ENCODE results near the gene SH3TC1. TPM values are rescaled to one million over a fixed set of nuclear protein-coding genes. Genes with fewer than 3 reads are reported as not detected.
A peak's percentile ranks its signal among the peaks of the same experiment; 100 is the strongest.

The SH3TC1 gene
- total RNA-seq, 8 experiments from 2014 or later, result 0.96 to 22.2 (median 3.6) TPM

GRCh38 chr4:8255698-8256441, 56.8 kb downstream of the SH3TC1 start:
- Histone ChIP-seq H3K4me1 (replicated peaks in 1 of 2) (peaks cover 17 to 27% of the 10 kb centered on the region in 2 donors), H3K4me3 (no peak overlapping the region), H3K27ac (no peak overlapping the region)
- ATAC-seq (replicated peaks in 6 of 8), result peak in 3 of 8 experiments; percentile 71 to 92 (median 92)
- WGBS, 10 experiments, result 20 to 81% (median 55%) methylated on average over 2 to 6 of the region's 14 CpGs; no CpG with 5 or more reads in 4 of the 10 experiments
- in situ Hi-C loops (cut with MboI; ENCODE audit: low pct_unique_long_range_greater_than_20kb in 2 of 9, low sequenced_read_pairs in 9 of 9, unreplicated experiment in 9 of 9), result no loop called here

GRCh38 chr4:8257854-8258253, 58.8 kb downstream of the SH3TC1 start:
- Histone ChIP-seq H3K4me3 (no peak overlapping the region), H3K4me1 (replicated peaks in 1 of 2) (peaks cover 20 to 24% of the 10 kb centered on the region in 2 donors), H3K27ac (no peak overlapping the region)
- in situ Hi-C loops (cut with MboI; ENCODE audit: low pct_unique_long_range_greater_than_20kb in 2 of 9, low sequenced_read_pairs in 9 of 9, unreplicated experiment in 9 of 9), result no loop called here
- WGBS, 10 experiments, result 17 to 100% (median 61%) methylated on average over 1 to 2 of the region's 4 CpGs; no CpG with 5 or more reads in 5 of the 10 experiments
- no peak for ATAC-seq (replicated peaks in 6 of 8)

GRCh38 chr4:8258552-8259212, 59.6 kb downstream of the SH3TC1 start:
- WGBS, 10 experiments, result 51 to 100% (median 67%) methylated on average over 1 to 12 of the region's 13 CpGs; no CpG with 5 or more reads in 2 of the 10 experiments
- Histone ChIP-seq H3K4me1 (replicated peaks in 1 of 2) (peaks cover 26 to 31% of the 10 kb centered on the region in 2 donors), H3K27ac (no peak overlapping the region), H3K4me3 (no peak overlapping the region)
- peak in 5 of 8 experiments; percentile 52 to 72 (median 56) for ATAC-seq (replicated peaks in 6 of 8)
- in situ Hi-C loops (cut with MboI; ENCODE audit: low pct_unique_long_range_greater_than_20kb in 2 of 9, low sequenced_read_pairs in 9 of 9, unreplicated experiment in 9 of 9), result no loop called here

GRCh38 chr4:8259743-8260430, 60.8 kb downstream of the SH3TC1 start:
- WGBS, 10 experiments, result 44 to 100% (median 89%) methylated on average over 1 to 10 of the region's 11 CpGs; no CpG with 5 or more reads in 2 of the 10 experiments
- Histone ChIP-seq H3K4me3 (no peak overlapping the region), H3K4me1 (replicated peaks in 1 of 2) (peaks cover 26 to 36% of the 10 kb centered on the region in 2 donors), H3K27ac (no peak overlapping the region)
- ATAC-seq (replicated peaks in 6 of 8), result peak in 1 of 8 experiments; percentile 59
- in situ Hi-C loops (cut with MboI; ENCODE audit: low pct_unique_long_range_greater_than_20kb in 2 of 9, low sequenced_read_pairs in 9 of 9, unreplicated experiment in 9 of 9), result no loop called here

- WGBS, 10 experiments, result 4 to 93% (median 67%) methylated on average over 1 to 10 of the region's 13 CpGs; no CpG with 5 or more reads in 1 of the 10 experiments
- in situ Hi-C loops (cut with MboI; ENCODE audit: low pct_unique_long_range_greater_than_20kb in 2 of 9, low sequenced_read_pairs in 9 of 9, unreplicated experiment in 9 of 9), result no loop called here
- H3K27ac ChIP-seq, result no peak overlapping the region
- H3K4me3 ChIP-seq, result no peak overlapping the region
- ATAC-seq (replicated peaks in 6 of 8), result peak in 2 of 8 experiments; percentile 4 to 47
- H3K4me1 ChIP-seq (replicated peaks in 1 of 2), result peaks cover 26 to 36% of the 10 kb centered on the region in 2 donors
These were observed 61.6 kb downstream of the SH3TC1 start for GRCh38 chr4:8260656-8261111.

GRCh38 chr4:8261851-8262535, 62.9 kb downstream of the SH3TC1 start:
- in situ Hi-C loops (cut with MboI; ENCODE audit: low pct_unique_long_range_greater_than_20kb in 2 of 9, low sequenced_read_pairs in 9 of 9, unreplicated experiment in 9 of 9), result no loop called here
- Histone ChIP-seq H3K27ac (peak overlapping the region in 1 of 2 donors; percentile 17), H3K4me1 (replicated peaks in 1 of 2) (peaks cover 30 to 36% of the 10 kb centered on the region in 2 donors), H3K4me3 (no peak overlapping the region)
- 78 to 100% (median 90%) methylated on average over 1 to 7 of the region's 25 CpGs; no CpG with 5 or more reads in 6 of the 10 experiments for WGBS, 10 experiments
- peak in 5 of 8 experiments; percentile 42 to 78 (median 71) for ATAC-seq (replicated peaks in 6 of 8)

GRCh38 chr4:8262637-8263322, 63.7 kb downstream of the SH3TC1 start:
- in situ Hi-C loops (cut with MboI; ENCODE audit: low pct_unique_long_range_greater_than_20kb in 2 of 9, low sequenced_read_pairs in 9 of 9, unreplicated experiment in 9 of 9), result no loop called here
- Histone ChIP-seq H3K4me3 (no peak overlapping the region), H3K4me1 (replicated peaks in 1 of 2) (peaks cover 35 to 36% of the 10 kb centered on the region in 2 donors), H3K27ac (peak overlapping the region in 1 of 2 donors; percentile 40)
- peak in 4 of 8 experiments; percentile 6 to 22 (median 13) for ATAC-seq (replicated peaks in 6 of 8)
- 31 to 80% (median 65%) methylated on average over 1 to 5 of the region's 23 CpGs; no CpG with 5 or more reads in 6 of the 10 experiments for WGBS, 10 experiments

- ATAC-seq (replicated peaks in 6 of 8), result no peak
- 60 to 96% (median 67%) methylated on average over 2 to 4 of the region's 10 CpGs; no CpG with 5 or more reads in 5 of the 10 experiments for WGBS, 10 experiments
- Histone ChIP-seq H3K4me3 (no peak overlapping the region), H3K4me1 (replicated peaks in 1 of 2) (peaks cover 31 to 35% of the 10 kb centered on the region in 2 donors), H3K27ac (peak overlapping the region in 1 of 2 donors; percentile 40)
- in situ Hi-C loops (cut with MboI; ENCODE audit: low pct_unique_long_range_greater_than_20kb in 2 of 9, low sequenced_read_pairs in 9 of 9, unreplicated experiment in 9 of 9), result no loop called here
These were observed 64.3 kb downstream of the SH3TC1 start for GRCh38 chr4:8263397-8263796.

DNA sequence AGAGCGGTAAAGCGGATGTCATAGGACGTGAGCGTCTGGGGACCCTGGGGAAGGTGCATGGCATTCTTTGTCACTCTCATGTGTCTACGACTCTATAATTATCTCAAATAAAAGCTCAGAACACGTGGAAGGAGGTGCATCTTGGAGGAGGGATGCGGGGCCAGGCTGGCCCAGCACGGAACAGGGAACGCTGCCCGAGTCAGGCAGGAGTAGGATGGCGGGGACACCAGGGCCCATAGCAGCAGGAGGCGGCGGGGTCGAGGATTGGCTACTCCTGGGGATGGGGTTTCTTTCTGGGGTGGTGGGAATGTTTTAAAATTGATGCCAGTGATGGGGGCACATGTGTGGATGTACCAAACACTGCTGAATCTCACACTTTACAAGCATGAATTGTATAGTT, 65.0 kb downstream of the SH3TC1 start:
- no peak overlapping the region for H3K27ac ChIP-seq
- peak in 2 of 8 experiments; percentile 6 to 7 for ATAC-seq (replicated peaks in 6 of 8)
- 52 to 100% (median 84%) methylated on average over 2 to 5 of the region's 14 CpGs; no CpG with 5 or more reads in 3 of the 10 experiments for WGBS, 10 experiments
- no peak overlapping the region for H3K4me3 ChIP-seq
- in situ Hi-C loops (cut with MboI; ENCODE audit: low pct_unique_long_range_greater_than_20kb in 2 of 9, low sequenced_read_pairs in 9 of 9, unreplicated experiment in 9 of 9), result no loop called here
- peaks cover 27 to 32% of the 10 kb centered on the region in 2 donors for H3K4me1 ChIP-seq (replicated peaks in 1 of 2)

DNA sequence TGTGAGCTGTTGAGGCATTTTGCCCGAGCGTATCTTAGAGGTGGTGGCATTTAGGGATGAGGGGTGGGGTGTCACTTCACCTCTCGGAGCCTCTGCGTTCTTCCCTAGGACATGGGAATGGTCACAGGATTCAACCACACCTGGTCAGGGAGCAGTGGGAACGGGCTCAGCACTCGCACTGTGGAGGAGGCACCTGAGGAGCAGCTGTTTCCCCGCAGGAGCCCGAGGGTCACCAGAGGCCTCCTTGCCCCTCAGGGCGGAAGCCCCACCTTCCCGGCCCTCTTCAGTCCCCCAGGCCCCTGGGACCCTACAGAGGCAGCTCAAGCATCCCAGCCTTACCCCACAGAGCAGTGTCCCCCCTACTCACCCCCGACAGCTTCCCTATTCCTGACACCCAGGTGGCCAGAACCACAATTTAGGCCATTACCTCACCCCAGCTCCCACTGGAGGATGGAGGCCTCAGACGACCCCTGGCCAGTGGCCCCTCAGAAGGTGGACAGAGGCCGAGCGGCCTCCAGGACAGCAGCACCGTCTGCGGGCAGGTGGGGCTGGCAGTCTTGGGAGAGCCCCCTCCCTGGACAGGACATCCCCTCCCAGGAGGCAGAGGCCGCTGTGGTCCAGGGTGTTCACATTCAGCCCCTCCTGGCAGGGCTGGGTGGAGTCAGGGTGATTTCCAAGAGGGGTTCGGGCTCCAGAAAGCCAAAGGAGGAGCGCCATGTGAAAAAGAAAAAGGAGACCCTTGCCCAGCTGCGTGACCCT, 66.3 kb downstream of the SH3TC1 start:
- ATAC-seq (replicated peaks in 6 of 8), result no peak
- 83 to 100% (median 83%) methylated on average over 1 of the region's 20 CpGs; no CpG with 5 or more reads in 7 of the 10 experiments for WGBS, 10 experiments

DNA sequence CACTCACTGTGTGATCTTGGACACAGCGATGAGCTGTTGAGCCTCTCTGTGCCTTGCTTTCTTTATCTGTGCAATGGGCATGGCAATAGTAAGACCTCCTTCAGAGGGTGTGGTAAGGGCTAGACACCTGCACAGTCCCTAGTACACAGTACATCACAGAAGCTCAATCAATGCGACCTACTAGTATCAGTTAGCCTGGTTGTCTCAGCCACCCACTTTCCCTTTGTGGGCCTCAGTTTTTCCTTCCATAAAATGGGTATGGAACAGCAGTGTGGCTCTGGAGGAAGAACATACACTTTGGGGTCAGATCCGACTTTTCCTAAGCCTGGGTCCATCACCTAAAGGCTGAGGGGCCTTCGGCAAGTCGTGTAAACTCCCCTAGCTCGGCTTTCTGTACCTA, 67.0 kb downstream of the SH3TC1 start:
- H3K4me1 ChIP-seq (replicated peaks in 1 of 2), result peaks cover 25 to 43% of the 10 kb centered on the region in 2 donors
- in situ Hi-C loops (cut with MboI; ENCODE audit: low pct_unique_long_range_greater_than_20kb in 2 of 9, low sequenced_read_pairs in 9 of 9, unreplicated experiment in 9 of 9), result no loop called here
- no peak for ATAC-seq (replicated peaks in 6 of 8)
- 53 to 100% (median 78%) methylated on average over 1 to 5 of the region's 6 CpGs; no CpG with 5 or more reads in 4 of the 10 experiments for WGBS, 10 experiments
- H3K4me3 ChIP-seq, result no peak overlapping the region
- no peak overlapping the region for H3K27ac ChIP-seq

More for the DNA sequence above, 66.3 kb downstream of the SH3TC1 start:
- Histone ChIP-seq H3K27ac (no peak overlapping the region), H3K4me1 (replicated peaks in 1 of 2) (peaks cover 28 to 43% of the 10 kb centered on the region in 2 donors), H3K4me3 (no peak overlapping the region)
- in situ Hi-C loops (cut with MboI; ENCODE audit: low pct_unique_long_range_greater_than_20kb in 2 of 9, low sequenced_read_pairs in 9 of 9, unreplicated experiment in 9 of 9), result no loop called here

All from motor neuron (in vitro differentiated cells).